SK-N-MC (cell line): ENCODE measurements around the gene FRMPD2.

ENCODE experiments used
- EZH2 ChIP-seq: fragments of 200-600 bp; sonication (generic); IDR thresholded peaks from one replicate; pipeline ENCODE4 v1.6.1; 2017; ENCODE audit warnings: antibody characterized with exemption
- POLR2AphosphoS5 ChIP-seq: IDR thresholded peaks from 2 replicates; pipeline ENCODE4 v1.6.1; 2012; ENCODE audit warnings: mild to moderate bottlenecking, low read depth, low read length, borderline replicate concordance

DNA sequence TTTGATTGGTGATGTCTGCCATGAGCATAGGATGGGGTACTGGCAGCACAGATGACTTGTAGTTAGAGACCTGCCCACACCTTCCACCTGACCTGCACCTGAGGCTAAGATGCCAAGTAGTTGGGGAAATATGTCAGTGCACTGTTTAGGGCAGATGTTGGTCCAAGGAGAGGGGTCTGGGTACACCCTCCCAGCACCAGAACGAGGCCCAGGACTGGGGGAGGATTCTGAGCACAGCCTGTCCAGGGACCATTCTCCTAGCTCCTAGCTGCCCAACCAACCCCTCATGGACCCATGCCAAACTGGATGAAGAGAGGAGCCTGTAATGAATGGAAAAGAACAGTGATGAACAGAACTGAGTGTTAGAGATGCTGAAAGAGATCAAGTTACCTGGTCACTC is 28.0 kb downstream of the FRMPD2 start:
- TF ChIP-seq EZH2 (no peak), POLR2AphosphoS5 (no peak)
